HCT116 (cell line): ENCODE measurements around the gene NEUROD2. TPM values are rescaled to one million over a fixed set of nuclear protein-coding genes. Genes with fewer than 3 reads are reported as not detected.

Source experiments
- ATAC-seq: fragments of 200-7000 bp; cut with Tn5 transposase; 2 replicates; pipeline ENCODE4 v1.9.1; 2020; ENCODE audit warnings: mild to moderate bottlenecking, moderate library complexity
- BruUV-seq: library from RNA; stranded (reverse); fragments of 400-500 nt; replicated peaks from 2 replicates; lab custom pipeline; 2021; lab: Mats Ljungman, UMichigan
- CTCF ChIA-PET: fragments of 300-600 bp; sonication (Branson Sonifier 250); formaldehyde crosslinking; loops from one replicate; lab custom pipeline; 2021; ENCODE audit warnings: antibody characterized with exemption; lab: Charles Lee
- POLR2A ChIA-PET: fragments of 300-600, 350-600 bp; sonication (Branson Sonifier 250); formaldehyde crosslinking; loops from one replicate; lab custom pipeline; 2021; ENCODE audit warnings: antibody characterized with exemption; lab: Charles Lee
- RAD21 ChIA-PET, 2 experiments: fragments of 300-600 bp; sonication (Branson Sonifier 250); formaldehyde crosslinking; loops; one replicate each; lab custom pipeline; 2023; ENCODE audit warnings: low total read pairs in 2 of 2; ENCODE audit not compliant: uncharacterized antibody in 2 of 2, unreplicated experiment in 2 of 2, low non-redundant PET in 1 of 2; lab: Charles Lee
- DNase-seq: peaks from one replicate; pipeline ENCODE4 v3.0.0-alpha.2; 2010; ENCODE audit warnings: low read depth, low spot score
- H2AFZ ChIP-seq: fragments of 200-600 bp; shearing (Covaris generic), sonication (generic); 2 replicates; pipeline ENCODE4 v1.6.1; 2017; ENCODE audit warnings: low read depth, mixed run types, mixed read lengths, antibody characterized with exemption, low read length; ENCODE audit not compliant: poor library complexity, severe bottlenecking
- H3K27ac ChIP-seq: 2 replicates; pipeline ENCODE4 v1.5.1; 2012; ENCODE audit warnings: low read depth, low read length
- H3K27me3 ChIP-seq: fragments of 200-600 bp; sonication (generic); 2 replicates; pipeline ENCODE4 v1.6.1; 2016; ENCODE audit warnings: mixed run types, low read length, mixed read lengths; ENCODE audit not compliant: insufficient read depth
- H3K36me3 ChIP-seq, 2 experiments: fragments of 200-500 bp in 1 of 2; fragments of 200-600 bp in 1 of 2; sonication (Bioruptor generic) in 1 of 2; sonication (generic) in 1 of 2; 2 replicates each; pipeline versions ENCODE4 v1.5.1 to v1.6.1; 2014 to 2016; ENCODE audit warnings: low read length in 2 of 2, inconsistent platforms in 1 of 2, mixed read lengths in 1 of 2, mixed run types in 1 of 2; ENCODE audit not compliant: insufficient read depth in 2 of 2, control insufficient read depth in 1 of 2
- H3K4me1 ChIP-seq, 2 experiments: fragments of 200-600 bp in 1 of 2; sonication (generic) in 1 of 2; 2 replicates each; pipeline versions ENCODE4 v1.5.1 to v1.6.1; 2012 to 2017; ENCODE audit warnings: low read length in 2 of 2, inconsistent platforms in 1 of 2, mild to moderate bottlenecking in 1 of 2, mixed read lengths in 1 of 2, mixed run types in 1 of 2, moderate library complexity in 1 of 2; ENCODE audit not compliant: insufficient read depth in 2 of 2, control insufficient read depth in 1 of 2
- H3K4me2 ChIP-seq: fragments of 200-600 bp; sonication (generic); 2 replicates; pipeline ENCODE4 v1.6.1; 2017; ENCODE audit warnings: mixed run types, low read length, mixed read lengths
- H3K4me3 ChIP-seq, 2 experiments: fragments of 200-600 bp in 1 of 2; sonication (generic) in 1 of 2; replicated peaks in 1 of 2; 2 replicates each; pipeline ENCODE4 v1.5.1; 2011 to 2016; ENCODE audit warnings: low read length in 2 of 2, control low read depth in 1 of 2, low read depth in 1 of 2, mild to moderate bottlenecking in 1 of 2, mixed read lengths in 1 of 2, mixed run types in 1 of 2
- H3K79me2 ChIP-seq: fragments of 200-600 bp; sonication (generic); 2 replicates; pipeline ENCODE4 v1.6.1; 2017; ENCODE audit warnings: mild to moderate bottlenecking, mixed run types, low read length, moderate library complexity, mixed read lengths; ENCODE audit not compliant: insufficient read depth
- H3K9ac ChIP-seq: fragments of 200-600 bp; sonication (generic); 2 replicates; pipeline ENCODE4 v1.6.1; 2016; ENCODE audit warnings: low read length, mixed read lengths
- H3K9me2 ChIP-seq: fragments of 200-600 bp; sonication (generic), shearing (Covaris generic); 2 replicates; pipeline ENCODE4 v1.6.1; 2017; ENCODE audit warnings: mixed run types, mild to moderate bottlenecking, moderate library complexity; ENCODE audit not compliant: insufficient read depth
- H3K9me3 ChIP-seq, 2 experiments: fragments of 200-500 bp in 1 of 2; fragments of 200-600 bp in 1 of 2; sonication (Bioruptor generic) in 1 of 2; sonication (generic) in 1 of 2; 2 replicates each; pipeline ENCODE4 v1.6.1; 2014 to 2017; ENCODE audit warnings: low read length in 2 of 2, mixed read lengths in 2 of 2, inconsistent platforms in 1 of 2, low read depth in 1 of 2, mild to moderate bottlenecking in 1 of 2, mixed run types in 1 of 2, moderate library complexity in 1 of 2; ENCODE audit not compliant: control insufficient read depth in 1 of 2, insufficient read depth in 1 of 2
- H4K20me1 ChIP-seq: fragments of 200-600 bp; sonication (generic), shearing (Covaris generic); 2 replicates; pipeline ENCODE4 v1.6.1; 2017; ENCODE audit warnings: mixed run types, mild to moderate bottlenecking, moderate library complexity; ENCODE audit not compliant: insufficient read depth
- CTCF ChIP-seq, 3 experiments: fragments of 200-600 bp in 1 of 3; sonication (generic) in 1 of 3; IDR thresholded peaks in 2 of 3; conservative IDR thresholded peaks in 1 of 3; 2 replicates each; pipeline ENCODE4 v1.5.1; 2012 to 2017; ENCODE audit warnings: low read depth in 2 of 3, low read length in 2 of 3, antibody characterized with exemption in 1 of 3, borderline replicate concordance in 1 of 3, control low read depth in 1 of 3, mild to moderate bottlenecking in 1 of 3, mixed read lengths in 1 of 3, mixed run types in 1 of 3, moderate library complexity in 1 of 3; ENCODE audit not compliant: insufficient read depth in 1 of 3
- EZH2 ChIP-seq: fragments of 200-600 bp; sonication (generic); IDR thresholded peaks from 2 replicates; pipeline ENCODE4 v1.6.1; 2017; ENCODE audit warnings: antibody characterized with exemption, mixed run types
- FOSL1 ChIP-seq: IDR thresholded peaks from 2 replicates; pipeline ENCODE4 v1.6.1; 2012; ENCODE audit warnings: low read depth
- MAX ChIP-seq: IDR thresholded peaks from 2 replicates; pipeline ENCODE4 v1.6.1; 2012
- SRF ChIP-seq: IDR thresholded peaks from 2 replicates; pipeline ENCODE4 v1.6.1; 2012; ENCODE audit warnings: low read depth
- TCF7L2 ChIP-seq: IDR thresholded peaks from 2 replicates; pipeline ENCODE4 v1.7.0; 2011; ENCODE audit warnings: borderline replicate concordance, inconsistent platforms; ENCODE audit not compliant: insufficient read depth, insufficient read length; ENCODE audit errors: extremely low read depth
- YY1 ChIP-seq: IDR thresholded peaks from 2 replicates; pipeline ENCODE4 v1.6.1; 2011; ENCODE audit warnings: low read length, low read depth, moderate library complexity, mild to moderate bottlenecking; ENCODE audit not compliant: insufficient replicate concordance; ENCODE audit errors: extremely low read depth
- ZBTB33 ChIP-seq: IDR thresholded peaks from 2 replicates; pipeline ENCODE4 v1.6.1; 2011; ENCODE audit warnings: mild to moderate bottlenecking, low read length, moderate library complexity; ENCODE audit not compliant: insufficient replicate concordance; ENCODE audit errors: extremely low read depth
- intact Hi-C: fragments of 100-400 bp; cut with micrococcal nuclease; formaldehyde crosslinking; loops from 2 replicates; pipeline ENCODE4 v1.10.0; 2022
- total RNA-seq: library from RNA; stranded (reverse); gene quantifications from one replicate; pipeline ENCODE4 v1.2.1, GENCODE V29; 2021; ENCODE audit not compliant: unreplicated experiment
- TF ChIP-seq, protein P1 (sequence below): IDR thresholded peaks from 2 replicates; pipeline ENCODE4 v1.6.1; 2012; ENCODE audit warnings: low read depth

The NEUROD2 gene
- total RNA-seq, 1 experiment from 2014 or later = not detected

GRCh38 chr17:39651923-39652586, 44.3 kb upstream of the NEUROD2 start:
- Histone ChIP-seq H3K9me3 (no peaks in the 10 kb centered on the region), H3K4me3 (no peak overlapping the region), H3K9ac (no peak overlapping the region), H3K79me2 (peaks cover 7% of the 10 kb centered on the region; the same call in 1 of the 2 replicates), H3K4me2 (no peak overlapping the region), H3K27ac (no peak overlapping the region), H3K27me3 (no peaks in the 10 kb centered on the region), H4K20me1 (no peaks in the 10 kb centered on the region), H3K4me1 (peaks cover 13 to 56% of the 10 kb centered on the region in 2 experiments), H3K36me3 (no peaks in the 10 kb centered on the region; a peak in 1 of 4 replicates), H3K9me2 (no peaks in the 10 kb centered on the region), H2AFZ (no peak overlapping the region)
- ATAC-seq = no peak
- DNase-seq = no peak
- TF ChIP-seq TCF7L2 (no peak), ZBTB33 (no peak), MAX (no peak), SRF (no peak), CTCF (IDR thresholded peaks at IDR 0.05 in 2 of 3, conservative IDR thresholded peaks at IDR 0.05 in 1 of 3; ENCODE audit: borderline replicate concordance in 1 of 3, insufficient read depth in 1 of 3, low read depth in 2 of 3, low read length in 2 of 3) (no peak), FOSL1 (no peak), EZH2 (no peak), YY1 (no peak)
- TF ChIP-seq, protein P1, sequence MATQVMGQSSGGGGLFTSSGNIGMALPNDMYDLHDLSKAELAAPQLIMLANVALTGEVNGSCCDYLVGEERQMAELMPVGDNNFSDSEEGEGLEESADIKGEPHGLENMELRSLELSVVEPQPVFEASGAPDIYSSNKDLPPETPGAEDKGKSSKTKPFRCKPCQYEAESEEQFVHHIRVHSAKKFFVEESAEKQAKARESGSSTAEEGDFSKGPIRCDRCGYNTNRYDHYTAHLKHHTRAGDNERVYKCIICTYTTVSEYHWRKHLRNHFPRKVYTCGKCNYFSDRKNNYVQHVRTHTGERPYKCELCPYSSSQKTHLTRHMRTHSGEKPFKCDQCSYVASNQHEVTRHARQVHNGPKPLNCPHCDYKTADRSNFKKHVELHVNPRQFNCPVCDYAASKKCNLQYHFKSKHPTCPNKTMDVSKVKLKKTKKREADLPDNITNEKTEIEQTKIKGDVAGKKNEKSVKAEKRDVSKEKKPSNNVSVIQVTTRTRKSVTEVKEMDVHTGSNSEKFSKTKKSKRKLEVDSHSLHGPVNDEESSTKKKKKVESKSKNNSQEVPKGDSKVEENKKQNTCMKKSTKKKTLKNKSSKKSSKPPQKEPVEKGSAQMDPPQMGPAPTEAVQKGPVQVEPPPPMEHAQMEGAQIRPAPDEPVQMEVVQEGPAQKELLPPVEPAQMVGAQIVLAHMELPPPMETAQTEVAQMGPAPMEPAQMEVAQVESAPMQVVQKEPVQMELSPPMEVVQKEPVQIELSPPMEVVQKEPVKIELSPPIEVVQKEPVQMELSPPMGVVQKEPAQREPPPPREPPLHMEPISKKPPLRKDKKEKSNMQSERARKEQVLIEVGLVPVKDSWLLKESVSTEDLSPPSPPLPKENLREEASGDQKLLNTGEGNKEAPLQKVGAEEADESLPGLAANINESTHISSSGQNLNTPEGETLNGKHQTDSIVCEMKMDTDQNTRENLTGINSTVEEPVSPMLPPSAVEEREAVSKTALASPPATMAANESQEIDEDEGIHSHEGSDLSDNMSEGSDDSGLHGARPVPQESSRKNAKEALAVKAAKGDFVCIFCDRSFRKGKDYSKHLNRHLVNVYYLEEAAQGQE = no peak
- ChIA-PET RAD21 (interaction anchor here in 1 of 2 experiments (1.5 kb wide), 1 partner anchor 30 kb away, joined by 3 read pairs; no protein-coding TSS in a partner anchor), CTCF (interaction anchor here (1.4 to 3.6 kb wide), 9 partner anchors 14 to 104 kb away, joined by 4 to 30 read pairs (median 9); no protein-coding TSS in a partner anchor), POLR2A (interaction anchor here (1.3 kb wide), 1 partner anchor 9 kb away, joined by 3 read pairs; no protein-coding TSS in a partner anchor)
- intact Hi-C loops = no loop called here
- no TSS peak for BruUV-seq
